Liver (tissue), 9 donors: ENCODE results near the gene STXBP1. TPM values are rescaled to one million over a fixed set of nuclear protein-coding genes. Genes with fewer than 3 reads are reported as not detected.

Experiments used
- DNase-seq: peaks from one replicate; pipeline ENCODE4 v3.0.0-alpha.2; 2017; ENCODE audit warnings: low spot score
- H3K27ac ChIP-seq, 2 donors: one replicate each; pipeline ENCODE4 v1.7.0; 2013; ENCODE audit warnings: inconsistent platforms in 2 of 2, low read length in 2 of 2, control low read depth in 1 of 2, low read depth in 1 of 2, mild to moderate bottlenecking in 1 of 2
- H3K27me3 ChIP-seq, 4 donors: one replicate each; pipeline versions ENCODE4 v1.6.1 to v1.7.0; 2013; ENCODE audit warnings: low read length in 3 of 4, inconsistent platforms in 1 of 4, mild to moderate bottlenecking in 1 of 4, moderate library complexity in 1 of 4; ENCODE audit not compliant: control insufficient read depth in 4 of 4, insufficient read depth in 4 of 4
- H3K36me3 ChIP-seq, 4 donors: one replicate each; pipeline versions ENCODE4 v1.6.1 to v1.7.0; 2013; ENCODE audit warnings: low read length in 3 of 4, mild to moderate bottlenecking in 3 of 4, low read depth in 1 of 4, moderate library complexity in 1 of 4; ENCODE audit not compliant: control insufficient read depth in 4 of 4, insufficient read depth in 3 of 4
- H3K4me1 ChIP-seq, 4 donors: one replicate each; pipeline versions ENCODE4 v1.6.1 to v1.7.0; 2013; ENCODE audit warnings: low read length in 3 of 4, mild to moderate bottlenecking in 3 of 4, moderate library complexity in 1 of 4; ENCODE audit not compliant: control insufficient read depth in 4 of 4, insufficient read depth in 4 of 4
- H3K4me3 ChIP-seq, 3 donors: one replicate each; pipeline versions ENCODE4 v1.6.1 to v1.7.0; 2013; ENCODE audit warnings: low read length in 3 of 3, control low read depth in 1 of 3, low read depth in 1 of 3, mild to moderate bottlenecking in 1 of 3
- H3K9ac ChIP-seq, 2 donors: one replicate each; pipeline ENCODE4 v1.7.0; 2013; ENCODE audit warnings: low read length in 2 of 2, mild to moderate bottlenecking in 2 of 2, moderate library complexity in 2 of 2, control low read depth in 1 of 2, low read depth in 1 of 2
- H3K9me3 ChIP-seq, 4 donors: one replicate each; pipeline versions ENCODE4 v1.6.1 to v1.7.0; 2013; ENCODE audit warnings: low read length in 3 of 4; ENCODE audit not compliant: control insufficient read depth in 4 of 4
- ATF3 ChIP-seq: IDR thresholded peaks from 2 replicates; pipeline ENCODE4 v1.6.1; 2016; ENCODE audit warnings: antibody characterized with exemption
- EGR1 ChIP-seq, 2 donors: IDR thresholded peaks; 2 replicates each; pipeline ENCODE4 v1.6.1; 2016 to 2018; ENCODE audit warnings: antibody characterized with exemption in 2 of 2, low read depth in 2 of 2
- FOXA1 ChIP-seq: IDR thresholded peaks from 2 replicates; pipeline ENCODE4 v1.6.1; 2016; ENCODE audit warnings: antibody characterized with exemption
- FOXA2 ChIP-seq: IDR thresholded peaks from 2 replicates; pipeline ENCODE4 v1.6.1; 2016; ENCODE audit warnings: antibody characterized with exemption
- HNF4A ChIP-seq, 2 donors: conservative IDR thresholded peaks; 2 replicates each; pipeline ENCODE4 v1.6.1; 2016; ENCODE audit warnings: antibody characterized with exemption in 2 of 2, mild to moderate bottlenecking in 2 of 2
- HNF4G ChIP-seq: IDR thresholded peaks from 2 replicates; pipeline ENCODE4 v1.6.1; 2016; ENCODE audit warnings: antibody characterized with exemption
- JUND ChIP-seq, 2 donors: IDR thresholded peaks; 2 replicates each; pipeline ENCODE4 v1.6.1; 2016; ENCODE audit warnings: antibody characterized with exemption in 2 of 2
- NR2F2 ChIP-seq: IDR thresholded peaks from 2 replicates; pipeline ENCODE4 v1.6.1; 2016; ENCODE audit warnings: antibody characterized with exemption
- RXRA ChIP-seq, 2 donors: IDR thresholded peaks; 2 replicates each; pipeline ENCODE4 v1.6.1; 2017 to 2018; ENCODE audit warnings: antibody characterized with exemption in 2 of 2, mild to moderate bottlenecking in 1 of 2
- SP1 ChIP-seq: IDR thresholded peaks from 2 replicates; pipeline ENCODE4 v1.6.1; 2018; ENCODE audit warnings: antibody characterized with exemption, mild to moderate bottlenecking
- YY1 ChIP-seq: IDR thresholded peaks from 2 replicates; pipeline ENCODE4 v1.6.1; 2016; ENCODE audit warnings: antibody characterized with exemption, mild to moderate bottlenecking
- ZBTB33 ChIP-seq: IDR thresholded peaks from 2 replicates; pipeline ENCODE4 v1.6.1; 2016; ENCODE audit warnings: antibody characterized with exemption
- WGBS: extraction: QIAGEN DNeasy Blood & Tissue Kit; methylation state at CpG from one replicate; pipeline ENCODE4 v1.1.7; 2013; 5-methylcytosine and 5-hydroxymethylcytosine counted together
- polyA plus RNA-seq, 2 donors: library from polyadenylated mRNA; stranded (reverse) in 1 of 2; unstranded in 1 of 2; fragments of 200-250 nt in 1 of 2; fragments of >200 nt in 1 of 2; fragmentation: Nextera tagmentation in 1 of 2; extraction: Ambion mirVana in 1 of 2; gene quantifications; one replicate each; pipeline versions ENCODE4 v1.2.1 to v1.2.3, GENCODE V29; 2013 to 2015
- total RNA-seq, 2 donors: library from RNA; depleted of rRNA; stranded (reverse); fragments of >200 nt; gene quantifications; one replicate each; pipeline ENCODE4 v1.2.3, GENCODE V29; 2014
- TF ChIP-seq, protein P1 (sequence below): IDR thresholded peaks from 2 replicates; pipeline ENCODE4 v1.6.1; 2016; ENCODE audit warnings: antibody characterized with exemption
- TF ChIP-seq, protein P2 (sequence below): fragments of 150-350 bp; IDR thresholded peaks from 2 replicates; pipeline ENCODE4 v1.5.1; 2017; ENCODE audit warnings: improper control_type of control experiment, low read depth, low read length; ENCODE audit not compliant: missing input control
- TF ChIP-seq, protein P3 (sequence below): IDR thresholded peaks from 2 replicates; pipeline ENCODE4 v1.6.1; 2016; ENCODE audit warnings: antibody characterized with exemption, mild to moderate bottlenecking
- donor health status: healthy.
- donor health status: healthy.
- donor health status: healthy.
- donor health status: healthy.
- donor health status: healthy.

Gene STXBP1
- total and polyA plus RNA-seq, 4 donors = 1.7 to 4.6 (median 2.3) TPM

- TF ChIP-seq HNF4A (conservative IDR thresholded peaks at IDR 0.05) = no peak
- TF ChIP-seq ATF3 = no peak
- no peak for TF ChIP-seq HNF4G
- TF ChIP-seq FOXA2 = no peak
- TF ChIP-seq YY1 = no peak
- TF ChIP-seq ZBTB33 = no peak
- TF ChIP-seq RXRA (IDR thresholded peaks at IDR 0.05) = no peak
- TF ChIP-seq FOXA1 = no peak
- TF ChIP-seq, protein P1, sequence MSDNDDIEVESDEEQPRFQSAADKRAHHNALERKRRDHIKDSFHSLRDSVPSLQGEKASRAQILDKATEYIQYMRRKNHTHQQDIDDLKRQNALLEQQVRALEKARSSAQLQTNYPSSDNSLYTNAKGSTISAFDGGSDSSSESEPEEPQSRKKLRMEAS = no peak
- TF ChIP-seq, protein P2, sequence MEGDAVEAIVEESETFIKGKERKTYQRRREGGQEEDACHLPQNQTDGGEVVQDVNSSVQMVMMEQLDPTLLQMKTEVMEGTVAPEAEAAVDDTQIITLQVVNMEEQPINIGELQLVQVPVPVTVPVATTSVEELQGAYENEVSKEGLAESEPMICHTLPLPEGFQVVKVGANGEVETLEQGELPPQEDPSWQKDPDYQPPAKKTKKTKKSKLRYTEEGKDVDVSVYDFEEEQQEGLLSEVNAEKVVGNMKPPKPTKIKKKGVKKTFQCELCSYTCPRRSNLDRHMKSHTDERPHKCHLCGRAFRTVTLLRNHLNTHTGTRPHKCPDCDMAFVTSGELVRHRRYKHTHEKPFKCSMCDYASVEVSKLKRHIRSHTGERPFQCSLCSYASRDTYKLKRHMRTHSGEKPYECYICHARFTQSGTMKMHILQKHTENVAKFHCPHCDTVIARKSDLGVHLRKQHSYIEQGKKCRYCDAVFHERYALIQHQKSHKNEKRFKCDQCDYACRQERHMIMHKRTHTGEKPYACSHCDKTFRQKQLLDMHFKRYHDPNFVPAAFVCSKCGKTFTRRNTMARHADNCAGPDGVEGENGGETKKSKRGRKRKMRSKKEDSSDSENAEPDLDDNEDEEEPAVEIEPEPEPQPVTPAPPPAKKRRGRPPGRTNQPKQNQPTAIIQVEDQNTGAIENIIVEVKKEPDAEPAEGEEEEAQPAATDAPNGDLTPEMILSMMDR = no peak
- no peak for TF ChIP-seq JUND (IDR thresholded peaks at IDR 0.05)
- TF ChIP-seq, protein P3, sequence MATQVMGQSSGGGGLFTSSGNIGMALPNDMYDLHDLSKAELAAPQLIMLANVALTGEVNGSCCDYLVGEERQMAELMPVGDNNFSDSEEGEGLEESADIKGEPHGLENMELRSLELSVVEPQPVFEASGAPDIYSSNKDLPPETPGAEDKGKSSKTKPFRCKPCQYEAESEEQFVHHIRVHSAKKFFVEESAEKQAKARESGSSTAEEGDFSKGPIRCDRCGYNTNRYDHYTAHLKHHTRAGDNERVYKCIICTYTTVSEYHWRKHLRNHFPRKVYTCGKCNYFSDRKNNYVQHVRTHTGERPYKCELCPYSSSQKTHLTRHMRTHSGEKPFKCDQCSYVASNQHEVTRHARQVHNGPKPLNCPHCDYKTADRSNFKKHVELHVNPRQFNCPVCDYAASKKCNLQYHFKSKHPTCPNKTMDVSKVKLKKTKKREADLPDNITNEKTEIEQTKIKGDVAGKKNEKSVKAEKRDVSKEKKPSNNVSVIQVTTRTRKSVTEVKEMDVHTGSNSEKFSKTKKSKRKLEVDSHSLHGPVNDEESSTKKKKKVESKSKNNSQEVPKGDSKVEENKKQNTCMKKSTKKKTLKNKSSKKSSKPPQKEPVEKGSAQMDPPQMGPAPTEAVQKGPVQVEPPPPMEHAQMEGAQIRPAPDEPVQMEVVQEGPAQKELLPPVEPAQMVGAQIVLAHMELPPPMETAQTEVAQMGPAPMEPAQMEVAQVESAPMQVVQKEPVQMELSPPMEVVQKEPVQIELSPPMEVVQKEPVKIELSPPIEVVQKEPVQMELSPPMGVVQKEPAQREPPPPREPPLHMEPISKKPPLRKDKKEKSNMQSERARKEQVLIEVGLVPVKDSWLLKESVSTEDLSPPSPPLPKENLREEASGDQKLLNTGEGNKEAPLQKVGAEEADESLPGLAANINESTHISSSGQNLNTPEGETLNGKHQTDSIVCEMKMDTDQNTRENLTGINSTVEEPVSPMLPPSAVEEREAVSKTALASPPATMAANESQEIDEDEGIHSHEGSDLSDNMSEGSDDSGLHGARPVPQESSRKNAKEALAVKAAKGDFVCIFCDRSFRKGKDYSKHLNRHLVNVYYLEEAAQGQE = no peak
- TF ChIP-seq NR2F2 = no peak
- H3K4me1 ChIP-seq = peaks cover 4 to 12% (median 8%) of the 10 kb centered on the region in 4 donors
- H3K9ac ChIP-seq = no peak overlapping the region
- no peak overlapping the region for H3K27ac ChIP-seq
- no peak for DNase-seq
- WGBS = 87% methylated on average over 9 of the region's 9 CpGs
- H3K27me3 ChIP-seq = no peaks in the 10 kb centered on the region
- no peaks in the 10 kb centered on the region for H3K36me3 ChIP-seq
- H3K4me3 ChIP-seq = no peak overlapping the region
- no peaks in the 10 kb centered on the region for H3K9me3 ChIP-seq
These were observed 104.3 kb downstream of the STXBP1 start for GRCh38 chr9:127716412-127716811.

- no peak overlapping the region for H3K4me3 ChIP-seq
- H3K27me3 ChIP-seq = no peaks in the 10 kb centered on the region
- H3K27ac ChIP-seq = no peak overlapping the region
- peaks cover 4 to 12% (median 8%) of the 10 kb centered on the region in 4 donors for H3K4me1 ChIP-seq
- WGBS = 75% methylated on average over 5 of the region's 5 CpGs
- H3K36me3 ChIP-seq = no peaks in the 10 kb centered on the region
- TF ChIP-seq, protein P3 = no peak
- TF ChIP-seq RXRA (IDR thresholded peaks at IDR 0.05) (no peak), JUND (IDR thresholded peaks at IDR 0.05) (no peak), EGR1 (IDR thresholded peaks at IDR 0.05; ENCODE audit: low read depth in 2 of 2) (no peak), SP1 (no peak), FOXA2 (no peak), YY1 (no peak)
- TF ChIP-seq, protein P2 = no peak
- TF ChIP-seq, protein P1 = no peak
- no peaks in the 10 kb centered on the region for H3K9me3 ChIP-seq
- DNase-seq = no peak
- H3K9ac ChIP-seq = no peak overlapping the region
These were observed 105.7 kb downstream of the STXBP1 start for GRCh38 chr9:127717766-127718165.
